A549 (cell line): ENCODE data around the gene CREM.

Experiments
- BHLHE40 ChIP-seq: IDR thresholded peaks from 2 replicates; pipeline ENCODE4 v1.6.1; 2012; ENCODE audit warnings: low read depth, low read length, inconsistent platforms
- CTCF ChIP-seq: fragments of >200 bp; sonication (Bioruptor Twin); formaldehyde crosslinking; IDR thresholded peaks from 3 replicates; pipeline ENCODE4 v1.5.1; 2016

- no peak for TF ChIP-seq CTCF
- TF ChIP-seq BHLHE40: no peak
Observed at GRCh38 chr10:35257057-35257983, 130.7 kb downstream of the CREM start.
